HG02870 (cell line): ENCODE data around the gene TGFBR3.

Source experiments
- ATAC-seq: cut with Tn5 transposase; IDR thresholded peaks from one replicate; pipeline ENCODE4 v1.9.1; 2021; ENCODE audit warnings: mild to moderate bottlenecking, moderate library complexity; ENCODE audit not compliant: unreplicated experiment

Gene TGFBR3

GRCh38 chr1:91699339-91699974, 186.5 kb downstream of the TGFBR3 start:
- ATAC-seq, result no peak

GRCh38 chr1:91697861-91698260, 188.1 kb downstream of the TGFBR3 start:
- ATAC-seq, result no peak

DNA sequence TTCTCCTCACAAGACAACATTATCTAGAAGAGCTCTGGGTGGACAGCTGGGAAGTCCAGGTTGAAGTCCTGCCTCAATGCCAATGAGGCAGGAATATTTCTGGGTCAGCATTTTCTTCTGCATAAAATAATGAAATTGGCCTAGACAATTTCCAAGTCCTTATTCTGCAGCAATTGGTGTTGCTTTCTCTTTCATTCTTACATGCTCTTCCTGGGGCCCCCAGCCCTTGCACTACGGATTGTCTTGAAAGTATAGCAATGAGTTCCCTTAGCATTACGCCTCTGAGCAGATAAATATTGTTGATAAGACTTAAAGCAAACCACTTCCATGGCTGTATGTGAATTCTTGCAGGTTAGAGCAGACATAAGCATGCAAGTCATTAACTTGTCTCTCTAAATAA, 188.5 kb downstream of the TGFBR3 start:
- peak; percentile 78 for ATAC-seq

DNA sequence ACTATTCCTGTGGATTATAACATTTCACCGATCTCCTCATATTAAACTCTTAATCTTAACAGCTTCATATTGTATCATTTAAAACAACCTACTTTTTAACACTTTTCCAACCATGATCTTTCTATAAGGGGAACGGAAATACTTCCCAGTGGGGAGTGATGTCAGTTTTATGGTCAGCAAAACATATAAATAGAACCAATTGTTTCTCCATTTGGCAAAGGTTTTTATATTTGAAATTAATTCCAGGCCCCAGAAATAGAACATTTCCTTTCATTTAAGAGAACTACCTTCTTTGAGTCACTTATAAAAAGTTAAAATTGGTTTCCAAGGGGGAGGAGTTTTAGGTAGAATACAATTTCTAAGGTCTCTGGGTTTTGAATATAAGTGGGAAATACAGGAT, 189.6 kb downstream of the TGFBR3 start:
- ATAC-seq, result no peak

DNA sequence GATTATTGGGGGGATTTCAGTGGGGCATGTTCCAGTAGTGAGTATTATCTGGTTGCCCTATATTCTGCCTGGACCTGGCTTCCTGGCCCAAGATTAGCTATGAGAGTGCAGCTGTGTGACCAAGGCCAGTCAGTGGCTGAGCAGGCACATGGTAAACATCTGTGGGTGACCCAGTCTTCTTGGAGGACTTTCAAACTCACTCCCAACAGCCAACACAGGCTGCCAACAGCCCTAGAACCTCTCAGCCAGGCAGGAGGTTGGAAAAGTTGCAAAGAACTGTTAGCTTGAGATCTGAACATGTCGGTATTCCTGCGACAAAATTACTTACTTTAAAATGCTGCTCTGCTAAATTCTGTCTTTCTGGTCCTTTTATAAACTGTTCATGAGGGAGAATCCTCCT, 192.4 kb downstream of the TGFBR3 start:
- ATAC-seq, result no peak

DNA sequence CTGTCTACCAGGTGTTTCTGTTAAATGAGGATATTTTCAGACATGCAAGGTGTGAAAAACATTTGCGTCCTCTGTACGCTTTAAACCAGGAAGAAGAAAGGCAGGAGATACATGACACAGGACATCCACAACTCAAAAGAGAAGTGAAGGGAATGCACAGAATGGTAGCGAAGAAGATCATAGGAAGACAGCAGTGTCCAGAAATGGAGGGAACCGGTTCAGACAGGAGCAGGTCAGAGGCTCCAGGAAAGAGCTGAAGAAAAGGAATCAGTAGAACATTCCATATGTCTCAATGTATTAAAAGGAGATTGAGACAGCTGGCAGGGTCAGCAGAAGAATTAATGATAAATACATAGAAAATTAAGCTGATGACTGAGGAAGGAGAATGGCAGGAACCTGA, 194.4 kb downstream of the TGFBR3 start:
- no peak for ATAC-seq

DNA sequence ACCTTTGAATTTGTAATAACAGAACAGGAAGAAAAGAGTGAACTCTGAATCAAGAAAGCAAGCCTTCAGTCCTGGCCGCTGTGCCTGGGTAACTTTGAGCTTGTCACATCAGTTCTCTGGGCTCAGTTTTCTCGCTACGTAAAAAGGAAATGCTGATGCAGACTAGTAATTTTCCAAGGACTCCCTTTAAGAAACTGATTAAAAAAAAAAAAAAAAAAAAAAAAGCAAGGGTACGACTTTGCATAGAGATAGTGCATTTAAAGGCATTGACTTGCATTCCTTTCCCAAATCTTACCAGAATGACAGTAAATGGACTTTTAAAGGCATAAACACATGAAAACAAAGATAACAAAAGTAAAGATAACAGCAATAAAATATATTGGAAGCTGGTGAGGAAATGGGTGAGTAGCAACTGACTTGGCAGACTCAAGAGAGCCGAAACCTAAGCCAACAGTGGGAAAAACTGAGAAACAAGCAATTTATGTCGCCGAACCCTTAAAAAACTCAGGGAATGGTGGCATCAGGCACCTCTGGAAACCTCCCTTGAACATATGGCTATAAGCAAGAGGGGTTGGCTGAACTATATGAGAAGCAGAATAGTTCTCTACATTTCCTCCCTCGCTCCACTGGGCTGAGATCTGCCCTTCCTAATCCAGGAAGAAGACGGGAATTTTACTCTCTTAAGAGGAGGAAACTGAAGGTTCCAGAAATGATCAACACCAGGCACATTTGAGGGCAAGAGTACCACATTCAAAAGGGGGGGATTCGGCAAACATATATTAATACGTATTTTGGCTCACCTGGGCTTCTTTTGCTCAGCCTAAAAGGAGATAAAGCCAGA, 196.1 kb downstream of the TGFBR3 start:
- no peak for ATAC-seq

DNA sequence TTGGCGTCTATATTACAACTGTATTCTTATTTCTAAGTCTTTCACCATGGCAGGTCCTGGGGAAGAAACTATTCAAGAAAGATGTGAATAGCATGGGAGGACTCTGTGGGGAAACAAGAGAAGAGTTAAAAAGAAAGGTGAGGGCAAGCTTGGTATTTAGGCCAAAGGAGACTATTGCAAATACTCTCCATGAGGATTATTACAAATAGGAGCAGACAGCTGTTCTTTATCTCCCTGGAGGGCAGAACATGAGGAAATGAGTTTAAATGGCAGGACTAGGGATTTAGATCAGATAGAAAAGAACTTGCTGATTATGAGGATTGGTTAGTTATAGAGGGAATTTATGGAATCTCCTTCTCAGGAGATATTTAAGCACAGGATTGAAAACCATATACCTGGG, 198.5 kb downstream of the TGFBR3 start:
- no peak for ATAC-seq

GRCh38 chr1:91685994-91686393, 200.0 kb downstream of the TGFBR3 start:
- ATAC-seq, result no peak

DNA sequence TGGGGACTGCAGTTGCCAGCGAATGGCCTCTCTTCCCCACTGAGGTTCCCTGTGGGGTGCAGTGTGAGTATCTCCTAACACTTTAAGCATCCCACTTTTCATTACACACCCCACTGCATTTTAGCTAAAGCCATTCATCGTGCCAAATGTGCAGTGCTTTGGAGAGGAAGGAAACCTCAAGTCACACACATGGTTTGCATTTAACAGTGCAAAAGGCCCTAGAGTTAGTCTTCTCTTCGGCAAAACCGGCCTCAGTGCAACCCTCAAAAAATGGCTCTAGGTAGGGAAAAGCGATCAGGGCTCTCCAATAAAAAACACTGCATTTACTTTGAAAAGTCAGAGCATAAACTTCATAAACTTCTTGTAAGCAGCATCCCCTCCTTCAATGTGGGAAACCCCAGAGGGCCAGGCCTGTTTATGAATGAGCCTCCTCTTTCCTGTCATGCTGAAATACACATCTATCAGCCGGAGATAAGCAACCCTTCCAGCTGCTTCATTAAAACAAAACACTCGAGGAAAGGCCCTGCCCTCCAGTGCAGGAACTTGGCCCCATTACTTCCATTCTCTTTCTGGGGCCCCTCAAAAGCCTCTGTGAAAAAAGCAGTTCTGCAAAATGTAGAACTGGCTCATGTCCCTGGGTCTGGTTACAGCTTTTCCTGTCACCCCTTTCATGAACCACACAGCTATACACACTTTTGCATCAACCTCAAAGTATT, 201.3 kb downstream of the TGFBR3 start:
- ATAC-seq, result no peak

GRCh38 chr1:91683598-91683951, 202.4 kb downstream of the TGFBR3 start:
- ATAC-seq, result no peak

GRCh38 chr1:91682882-91683597, 202.9 kb downstream of the TGFBR3 start:
- ATAC-seq, result no peak

- no peak for ATAC-seq
Measured at GRCh38 chr1:91680556-91681155, 205.3 kb downstream of the TGFBR3 start.

GRCh38 chr1:91679446-91679845, 206.5 kb downstream of the TGFBR3 start:
- ATAC-seq, result no peak

GRCh38 chr1:91676030-91676429, 209.9 kb downstream of the TGFBR3 start:
- ATAC-seq, result no peak

GRCh38 chr1:91674107-91674506, 211.8 kb downstream of the TGFBR3 start:
- no peak for ATAC-seq

DNA sequence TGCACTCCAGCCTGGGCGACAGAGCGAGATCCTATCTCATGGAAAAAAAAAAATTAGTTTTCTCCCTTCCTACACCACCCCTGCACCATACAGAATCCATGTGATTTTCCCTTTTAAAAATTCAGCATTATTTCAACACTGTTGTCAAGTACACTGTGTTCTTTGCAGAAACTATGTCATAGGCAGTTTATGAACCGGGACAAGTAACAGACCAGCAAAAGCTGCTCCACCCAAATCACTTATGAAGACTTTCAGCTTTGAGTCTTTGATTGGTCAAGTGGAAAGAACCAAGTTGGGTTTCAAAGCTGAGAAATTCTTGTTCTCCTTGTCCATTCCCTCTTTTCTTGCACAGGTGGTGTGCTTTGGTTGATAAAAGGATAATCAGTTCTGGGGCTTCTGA, 212.3 kb downstream of the TGFBR3 start:
- no peak for ATAC-seq

GRCh38 chr1:91672601-91673161, 213.3 kb downstream of the TGFBR3 start:
- ATAC-seq, result no peak

DNA sequence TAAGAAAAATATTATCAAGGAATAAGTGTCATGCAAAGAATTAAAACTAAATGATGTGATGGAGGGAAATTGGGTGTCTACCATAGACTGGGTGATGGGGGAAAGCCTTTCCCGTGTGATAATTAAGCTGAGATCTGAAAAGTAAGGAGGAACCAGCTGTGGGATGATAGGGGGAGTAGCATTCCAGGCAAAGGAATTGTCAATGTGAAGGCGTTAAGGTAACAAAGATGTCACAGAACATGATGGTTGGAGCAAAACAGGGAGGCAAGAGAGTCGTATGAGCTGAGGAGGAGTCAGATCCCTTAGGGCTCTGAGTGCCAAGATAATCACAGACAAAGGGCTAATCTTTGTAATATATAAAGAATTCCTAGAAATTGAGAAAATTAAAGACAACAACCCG, 215.2 kb downstream of the TGFBR3 start:
- no peak for ATAC-seq

DNA sequence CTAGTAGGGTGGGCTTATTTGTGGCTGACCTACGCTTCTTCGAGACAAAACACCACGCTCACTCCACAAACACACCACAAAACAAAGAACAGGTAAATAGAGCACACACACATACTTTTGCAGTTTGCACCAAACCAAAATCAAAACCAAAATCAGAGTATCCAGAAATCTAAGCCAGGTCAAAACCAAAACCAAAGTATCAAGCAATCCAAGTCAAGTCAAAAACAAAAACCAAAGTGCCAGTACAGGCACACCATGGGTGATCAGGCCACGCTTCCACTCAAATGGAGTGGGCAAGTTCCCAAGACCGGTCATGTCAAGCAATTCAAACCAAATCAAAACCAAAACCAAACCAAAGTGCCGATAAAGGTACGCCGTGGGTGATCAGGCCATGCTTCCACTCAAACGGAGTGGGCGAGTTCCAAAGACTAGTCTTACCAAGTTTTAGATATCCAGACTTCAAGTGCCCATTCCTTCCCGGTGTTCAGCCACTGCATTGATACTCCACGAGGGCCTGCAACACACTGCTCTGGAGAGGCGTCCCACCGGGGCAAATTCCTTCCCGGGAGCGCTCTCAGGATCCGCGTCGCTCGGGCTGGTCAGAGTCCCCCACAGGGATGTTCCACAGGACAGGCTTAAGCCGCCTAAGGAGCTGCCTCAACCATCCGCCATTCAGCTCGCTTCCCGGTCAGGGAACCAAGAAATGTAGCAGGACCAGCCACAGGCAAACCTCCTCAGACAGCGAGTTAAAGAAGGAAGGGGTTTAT, 216.2 kb downstream of the TGFBR3 start:
- ATAC-seq, result no peak
